ENCODE results near the gene TNKS1BP1. TPM values are rescaled to one million over a fixed set of nuclear protein-coding genes. Genes with fewer than 3 reads are reported as not detected.

TNKS1BP1 gene
- total RNA-seq, 1 donor from 2014 or later: 42.0 TPM

DNA sequence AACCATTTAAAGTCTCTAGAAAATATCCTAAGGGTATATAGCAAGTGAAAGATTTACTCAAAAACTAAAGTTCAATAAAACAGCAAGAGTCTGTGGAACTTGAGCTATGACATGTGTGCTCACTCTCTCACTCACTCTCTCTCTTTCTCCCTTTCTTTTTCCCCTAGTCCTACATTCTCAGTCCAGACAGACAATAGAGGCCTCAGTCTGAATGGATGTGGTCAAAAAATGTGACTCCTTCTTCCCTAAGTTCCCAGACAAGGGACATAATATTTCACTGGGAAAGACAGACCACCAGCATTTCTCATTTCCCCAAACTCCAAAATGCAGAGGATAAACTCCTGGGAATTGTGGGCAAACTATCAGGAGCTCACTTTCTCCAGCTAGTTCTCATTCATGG, 70.1 kb downstream of the TNKS1BP1 start:
- DNase-seq (ENCODE audit: low read depth in 2 of 2): no peak

DNA sequence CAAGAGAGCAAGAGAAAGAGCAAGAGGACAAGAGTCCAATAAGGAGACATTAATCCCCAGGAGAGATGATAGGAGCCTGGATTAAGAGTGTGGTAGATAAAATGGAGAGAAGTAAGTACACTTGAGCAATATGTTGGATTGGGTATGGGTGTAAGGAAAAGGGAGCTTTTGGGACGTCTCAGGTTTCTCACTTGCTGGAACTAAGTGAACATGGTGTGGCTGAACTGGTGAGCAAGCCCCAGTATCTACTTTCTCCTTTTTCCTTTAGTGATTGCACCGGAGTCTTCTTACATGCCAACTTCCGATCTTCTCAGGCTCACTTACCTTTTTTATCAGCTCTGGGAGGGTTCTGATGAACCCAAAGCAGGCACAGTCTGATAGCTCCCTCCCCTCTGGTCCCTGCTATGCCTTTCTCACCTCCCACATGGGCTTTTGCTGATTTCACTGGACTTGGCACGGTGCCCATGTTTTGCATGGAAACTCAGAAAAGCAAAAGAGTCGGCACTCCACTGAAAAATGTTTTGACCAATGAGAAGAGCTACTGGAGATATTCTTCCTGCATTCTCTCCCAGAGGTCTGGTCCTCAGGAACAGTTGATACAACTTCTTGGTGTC, 73.2 kb downstream of the TNKS1BP1 start:
- DNase-seq (ENCODE audit: low read depth in 2 of 2): peak; percentile 58 to 61

DNA sequence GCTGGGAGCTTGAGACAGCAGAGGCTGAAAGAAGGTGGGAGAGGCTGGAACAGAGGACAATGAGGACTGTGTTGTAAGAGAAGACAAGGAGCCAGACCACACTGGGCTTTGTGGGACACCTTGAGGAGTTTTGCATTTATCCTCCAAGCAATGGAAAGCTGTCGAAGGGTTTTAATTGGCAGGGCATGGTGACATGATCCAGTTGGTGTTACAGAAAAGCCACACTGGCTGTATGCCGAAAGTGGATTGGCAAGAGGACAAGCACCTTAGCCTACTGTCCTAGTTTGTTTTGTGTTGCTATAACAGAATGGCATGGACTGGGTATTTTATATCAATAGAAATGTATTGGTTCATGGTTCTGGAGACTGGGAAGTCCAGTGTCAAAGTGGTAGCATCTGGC, 73.7 kb downstream of the TNKS1BP1 start:
- no peak for DNase-seq (ENCODE audit: low read depth in 2 of 2)

Other genes starting within 250 kb of the TNKS1BP1 start
- 0.13 TPM in 2 replicates for gene LRRC55, start 143.0 kb downstream of the TNKS1BP1 start, total RNA-seq
- gene APLNR, start 87.7 kb downstream of the TNKS1BP1 start, total RNA-seq: 0.90 and 1.0 TPM in 2 replicates
- gene SSRP1, start 10.9 kb upstream of the TNKS1BP1 start, total RNA-seq: 51.6 and 58.3 TPM in 2 replicates
- gene P2RX3, start 13.4 kb upstream of the TNKS1BP1 start, total RNA-seq: not detected in 2 replicates
- gene PRG3, start 56.2 kb upstream of the TNKS1BP1 start, total RNA-seq: not detected in 2 replicates
- gene PRG2, start 65.7 kb upstream of the TNKS1BP1 start, total RNA-seq: under 0.01 TPM in 1 of 2 replicates, not detected in the other
- gene SLC43A3, start 102.2 kb upstream of the TNKS1BP1 start, total RNA-seq: 24.4 and 35.3 TPM in 2 replicates
- 0.13 TPM in 1 of 2 replicates, not detected in the other for gene RTN4RL2, start 135.6 kb upstream of the TNKS1BP1 start, total RNA-seq
- 11.0 and 19.0 TPM in 2 replicates for gene SLC43A1, start 190.8 kb upstream of the TNKS1BP1 start, total RNA-seq
- gene TIMM10, start 205.8 kb upstream of the TNKS1BP1 start, total RNA-seq: 34.5 and 64.1 TPM in 2 replicates
- not detected in 2 replicates for gene SMTNL1, start 212.6 kb upstream of the TNKS1BP1 start, total RNA-seq
- gene UBE2L6, start 242.7 kb upstream of the TNKS1BP1 start, total RNA-seq: 28.4 and 51.7 TPM in 2 replicates

Data from dermis microvascular lymphatic vessel endothelial cell (primary cell).